ENCODE measurements around the gene DHX35. TPM values are rescaled to one million over a fixed set of nuclear protein-coding genes. Genes with fewer than 3 reads are reported as not detected.

Gene DHX35, protein sequence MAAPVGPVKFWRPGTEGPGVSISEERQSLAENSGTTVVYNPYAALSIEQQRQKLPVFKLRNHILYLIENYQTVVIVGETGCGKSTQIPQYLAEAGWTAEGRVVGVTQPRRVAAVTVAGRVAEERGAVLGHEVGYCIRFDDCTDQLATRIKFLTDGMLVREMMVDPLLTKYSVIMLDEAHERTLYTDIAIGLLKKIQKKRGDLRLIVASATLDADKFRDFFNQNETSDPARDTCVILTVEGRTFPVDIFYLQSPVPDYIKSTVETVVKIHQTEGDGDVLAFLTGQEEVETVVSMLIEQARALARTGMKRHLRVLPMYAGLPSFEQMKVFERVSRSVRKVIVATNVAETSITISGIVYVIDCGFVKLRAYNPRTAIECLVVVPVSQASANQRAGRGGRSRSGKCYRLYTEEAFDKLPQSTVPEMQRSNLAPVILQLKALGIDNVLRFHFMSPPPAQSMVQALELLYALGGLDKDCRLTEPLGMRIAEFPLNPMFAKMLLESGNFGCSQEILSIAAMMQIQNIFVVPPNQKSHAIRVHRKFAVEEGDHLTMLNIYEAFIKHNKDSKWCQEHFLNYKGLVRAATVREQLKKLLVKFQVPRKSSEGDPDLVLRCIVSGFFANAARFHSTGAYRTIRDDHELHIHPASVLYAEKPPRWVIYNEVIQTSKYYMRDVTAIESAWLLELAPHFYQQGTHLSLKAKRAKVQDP
- 15.2 and 28.6 TPM in 2 replicates for total RNA-seq (2014; rRNA removed; shearing (Covaris generic))

- DNase-seq (ENCODE audit: low read depth): peak; percentile 97
Observed at GRCh38 chr20:38962044-38962927, at the start of gene DHX35. DHX35 (plus strand) TSS chr20:38962344; CDS start chr20:38962368, 24 bp downstream.

DNA sequence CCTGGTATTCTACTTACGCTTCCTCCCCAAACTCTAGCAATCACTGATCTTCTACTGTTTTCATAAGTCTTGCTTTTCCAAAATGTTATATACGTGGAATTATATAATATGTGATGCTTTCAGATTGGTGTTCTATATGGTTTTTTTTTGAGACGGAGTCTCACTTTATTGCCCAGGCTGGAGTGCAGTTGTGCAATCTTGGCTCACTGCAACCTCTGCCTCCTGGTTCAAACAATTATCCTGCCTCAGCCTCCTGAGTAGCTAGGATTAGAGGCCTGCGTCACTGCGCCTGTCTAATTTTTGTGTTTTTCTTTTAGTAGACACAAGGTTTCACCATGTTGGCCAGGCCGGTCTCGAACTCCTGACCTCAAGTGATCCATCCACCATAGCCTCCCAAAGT is 46.8 kb upstream of the DHX35 start:
- no peak for DNase-seq (ENCODE audit: low read depth)

GRCh38 chr20:38917657-38918056 is 44.5 kb upstream of the DHX35 start:
- no peak for DNase-seq (ENCODE audit: low read depth)

GRCh38 chr20:38918172-38918571 is 44.0 kb upstream of the DHX35 start:
- no peak for DNase-seq (ENCODE audit: low read depth)

DNA sequence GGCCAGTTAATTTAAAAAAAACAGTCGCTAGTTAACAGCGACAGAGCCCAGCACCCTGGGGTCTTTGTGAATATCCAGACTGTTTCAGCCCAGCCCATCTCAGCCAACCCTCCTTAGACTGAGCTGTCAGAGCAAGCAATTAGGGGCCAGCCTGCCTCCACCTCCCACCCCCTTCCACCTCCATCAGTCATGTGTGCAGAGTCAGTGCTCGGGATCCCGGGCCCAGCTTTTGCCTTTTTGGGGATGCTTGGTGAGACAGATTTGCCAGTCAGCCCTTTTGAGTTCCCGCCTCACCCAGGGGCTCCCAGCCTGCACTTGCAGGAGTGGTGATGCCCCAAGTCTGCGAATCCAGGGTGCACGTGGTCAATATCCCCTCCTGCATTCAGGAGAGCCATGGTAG is 42.5 kb upstream of the DHX35 start:
- DNase-seq (ENCODE audit: low read depth): no peak

DNA sequence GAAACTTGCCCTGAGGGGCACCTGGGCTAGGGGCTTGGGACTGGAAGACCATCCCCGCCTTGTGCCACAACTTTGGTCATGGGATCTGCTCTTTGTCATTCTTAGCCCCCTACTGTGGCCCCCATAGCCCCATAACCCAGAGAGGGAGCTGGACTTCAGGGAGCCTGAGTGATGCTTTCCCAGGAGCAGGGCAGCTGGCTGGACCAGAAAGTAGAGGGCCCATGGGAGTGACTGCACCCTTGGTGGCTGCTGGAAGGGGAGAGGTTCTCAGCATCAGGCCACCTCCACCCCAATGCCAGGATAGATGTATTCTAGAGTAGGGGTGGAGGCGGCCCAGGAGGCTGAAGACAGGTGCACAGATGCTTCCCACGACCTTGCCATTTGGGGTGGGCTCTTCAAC is 41.7 kb upstream of the DHX35 start:
- no peak for DNase-seq (ENCODE audit: low read depth)

- DNase-seq (ENCODE audit: low read depth): no peak
Observed at GRCh38 chr20:38920851-38921250, 41.3 kb upstream of the DHX35 start.

DNA sequence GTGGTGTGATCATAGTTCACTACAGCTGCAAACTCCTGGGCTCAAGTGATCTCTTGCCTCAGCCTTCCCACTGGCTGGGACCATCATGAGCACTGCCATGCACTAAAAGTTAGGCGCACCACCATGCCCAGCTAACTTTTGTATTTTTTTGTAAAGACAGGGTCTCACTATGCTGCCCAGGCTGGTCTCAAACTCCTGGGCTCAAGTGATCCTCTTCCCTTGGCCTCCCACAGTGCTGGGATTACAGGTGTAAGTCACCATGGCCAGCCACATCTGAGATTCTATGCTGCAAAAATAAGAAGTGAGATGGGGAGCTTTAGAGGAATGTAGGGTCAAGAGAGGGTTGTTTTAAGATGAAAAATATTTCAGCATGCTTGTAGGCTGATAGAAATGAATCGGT is 37.4 kb upstream of the DHX35 start:
- DNase-seq (ENCODE audit: low read depth): no peak

DNA sequence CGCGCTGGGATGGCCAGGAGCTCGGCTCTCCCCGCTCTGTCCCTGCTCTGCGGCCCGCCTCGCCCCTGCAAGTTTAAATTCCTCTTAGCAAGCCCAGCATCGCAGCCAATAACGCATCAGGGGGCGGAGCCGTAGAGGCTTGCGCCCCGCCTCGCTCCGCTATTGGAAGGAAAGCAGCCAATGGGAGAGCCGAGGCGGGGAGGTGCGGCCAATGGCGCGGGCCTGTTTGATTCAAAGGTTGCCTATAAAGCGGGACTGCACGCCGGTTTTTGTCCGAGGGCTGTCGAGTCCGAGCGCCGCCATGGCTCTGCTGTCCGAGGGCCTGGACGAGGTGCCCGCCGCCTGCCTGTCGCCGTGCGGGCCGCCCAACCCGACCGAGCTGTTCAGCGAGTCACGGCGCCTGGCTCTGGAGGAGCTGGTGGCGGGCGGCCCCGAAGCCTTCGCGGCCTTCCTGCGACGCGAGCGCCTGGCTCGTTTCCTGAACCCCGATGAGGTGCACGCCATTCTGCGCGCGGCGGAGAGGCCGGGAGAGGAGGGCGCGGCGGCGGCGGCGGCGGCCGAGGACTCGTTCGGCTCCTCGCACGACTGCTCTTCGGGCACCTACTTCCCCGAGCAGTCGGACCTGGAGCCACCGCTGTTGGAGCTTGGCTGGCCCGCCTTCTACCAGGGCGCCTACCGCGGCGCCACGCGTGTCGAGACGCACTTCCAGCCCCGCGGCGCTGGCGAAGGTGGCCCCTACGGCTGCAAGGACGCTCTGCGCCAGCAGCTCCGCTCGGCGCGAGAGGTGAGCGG is 35.8 kb upstream of the DHX35 start, which contains the start of gene FAM83D:
Gene FAM83D, plus strand, starts transcription at position 276 of the 792 bp plus-strand sequence. Its CDS starts 26 bp downstream, at position 302.
- peak; percentile 99 for DNase-seq (ENCODE audit: low read depth)

DNA sequence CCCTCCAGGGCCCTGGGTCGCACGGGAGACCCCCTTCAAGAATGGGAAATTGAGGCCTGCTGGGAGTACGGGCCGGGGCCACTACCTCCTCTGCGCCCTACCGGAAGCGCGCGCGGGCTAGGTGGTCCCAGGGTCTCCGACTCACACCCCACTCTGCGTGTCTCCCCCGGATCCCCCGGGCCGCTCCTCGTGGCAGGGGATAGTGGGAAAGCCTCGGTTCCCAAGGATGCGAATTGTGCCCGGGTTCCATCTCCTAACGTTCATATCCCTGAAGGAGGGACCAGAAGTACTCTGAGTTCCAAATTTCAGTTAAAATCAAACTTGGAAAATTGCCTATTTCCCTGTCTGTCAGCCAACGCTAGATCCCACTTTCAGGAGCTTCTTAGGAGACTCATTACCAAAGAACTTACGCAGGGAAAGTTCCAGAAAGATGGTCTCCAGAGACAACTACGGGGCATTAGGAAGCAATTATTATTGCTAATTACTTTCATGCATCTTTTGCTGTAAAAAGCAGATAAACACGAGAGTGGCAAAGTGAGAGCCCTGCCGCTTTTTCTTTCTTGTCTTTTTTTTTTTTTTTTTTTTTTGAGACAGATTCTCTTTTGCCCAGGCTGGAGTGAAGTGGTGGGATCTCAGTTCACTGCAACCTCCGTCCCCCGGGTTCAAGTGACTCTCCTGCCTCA is 35.1 kb upstream of the DHX35 start:
- peak; percentile 47 for DNase-seq (ENCODE audit: low read depth)

GRCh38 chr20:38927902-38928578 is 34.1 kb upstream of the DHX35 start:
- DNase-seq (ENCODE audit: low read depth): peak; percentile 37

DNA sequence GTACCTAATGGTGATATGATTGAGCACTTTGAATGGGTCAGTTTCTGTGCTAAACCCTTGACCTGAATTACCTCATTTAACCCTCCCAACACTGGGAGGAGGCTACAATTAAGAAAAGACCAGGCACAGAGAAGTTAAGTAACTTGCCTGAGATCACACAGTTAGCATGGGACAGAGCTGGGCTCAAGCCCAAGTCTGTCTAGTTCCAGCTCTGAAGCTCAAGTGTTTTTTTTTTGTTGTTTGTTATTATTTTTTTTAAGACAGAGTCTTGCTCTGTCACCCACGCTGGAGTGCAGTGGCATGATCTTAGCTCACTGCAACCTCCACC is 31.9 kb upstream of the DHX35 start:
- DNase-seq (ENCODE audit: low read depth): no peak

DNA sequence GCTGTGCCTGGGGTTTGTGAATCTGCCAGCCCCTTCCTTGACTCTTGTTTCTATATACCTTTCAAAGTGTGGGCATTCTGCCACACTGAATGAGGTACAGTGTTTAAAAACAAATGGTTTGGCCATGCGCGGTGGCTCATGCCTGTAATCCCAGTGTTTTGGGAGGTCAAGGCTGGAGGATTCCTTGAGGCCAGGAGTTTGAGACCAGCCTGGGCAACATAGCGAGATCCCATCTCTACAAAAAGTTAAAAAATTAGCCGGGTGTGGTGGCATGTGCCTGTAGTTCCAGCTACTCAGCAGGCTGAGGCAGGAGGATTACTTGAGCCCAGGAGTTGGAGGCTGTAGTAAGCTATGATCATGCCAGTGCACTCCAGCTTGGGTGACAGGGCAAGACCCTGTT is 30.2 kb upstream of the DHX35 start:
- peak; percentile 10 for DNase-seq (ENCODE audit: low read depth)

GRCh38 chr20:38932457-38933120 is 29.6 kb upstream of the DHX35 start:
- DNase-seq (ENCODE audit: low read depth): peak; percentile 19

- DNase-seq (ENCODE audit: low read depth): no peak
Observed at GRCh38 chr20:38934530-38934929, 27.6 kb upstream of the DHX35 start.

DNA sequence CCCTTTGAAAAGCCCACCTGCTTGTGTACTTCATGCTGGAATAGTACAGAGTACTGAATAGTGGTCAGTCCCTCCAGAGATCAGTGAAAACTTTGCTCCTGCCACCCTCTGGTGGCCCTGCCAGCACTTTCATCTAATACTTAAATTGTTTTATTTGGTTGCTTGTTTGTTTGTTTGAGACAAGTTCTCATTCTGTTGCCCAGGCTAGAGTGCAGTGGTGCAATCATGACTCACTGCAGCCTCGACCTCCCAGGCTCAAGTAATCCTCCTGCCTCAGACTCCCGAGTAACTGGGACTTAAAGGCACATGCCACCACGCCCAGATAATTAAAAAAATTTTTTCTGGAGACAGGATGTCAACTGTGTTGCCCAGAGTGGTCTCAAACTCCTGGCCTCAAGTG is 26.9 kb upstream of the DHX35 start:
- peak; percentile 59 for DNase-seq (ENCODE audit: low read depth)

- DNase-seq (ENCODE audit: low read depth): peak; percentile 38
Observed at GRCh38 chr20:38935967-38936407, 26.2 kb upstream of the DHX35 start.

DNA sequence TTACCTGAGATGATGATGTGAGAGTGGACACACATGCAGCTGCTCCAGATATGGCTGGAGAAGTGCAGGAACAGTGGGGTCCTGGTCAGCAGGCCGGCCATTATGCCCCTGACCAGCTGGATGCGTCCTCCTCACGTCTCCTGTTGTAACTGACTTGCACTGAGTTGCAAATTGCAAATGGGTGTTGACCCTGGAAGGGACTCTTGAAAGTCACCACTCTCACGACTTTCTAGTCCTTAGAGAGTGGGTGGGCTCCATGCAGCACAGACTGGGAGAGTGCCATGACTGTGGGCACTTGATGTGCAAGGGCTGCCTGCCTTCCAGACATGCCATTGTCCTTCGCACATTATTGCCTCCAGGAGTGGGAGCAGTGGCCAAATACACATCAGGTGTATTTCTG is 25.1 kb upstream of the DHX35 start:
- DNase-seq (ENCODE audit: low read depth): no peak

GRCh38 chr20:38937978-38938473 is 24.1 kb upstream of the DHX35 start:
- no peak for DNase-seq (ENCODE audit: low read depth)

All from M059J (cell line).